Activated gamma-delta T cell (primary cell): ENCODE measurements around the gene PTPN14.

ENCODE experiments used
- DNase-seq: peaks from one replicate; lab custom pipeline; 2025; lab: John Stamatoyannopoulos, UW

Gene PTPN14

GRCh38 chr1:214429951-214430770, 121.2 kb downstream of the PTPN14 start:
- no peak for DNase-seq

GRCh38 chr1:214427871-214428277, 123.5 kb downstream of the PTPN14 start:
- no peak for DNase-seq

- no peak for DNase-seq
Measured at GRCh38 chr1:214426426-214426812, 125.0 kb downstream of the PTPN14 start.

GRCh38 chr1:214425716-214426425, 125.5 kb downstream of the PTPN14 start:
- no peak for DNase-seq

- DNase-seq: no peak
Measured at GRCh38 chr1:214425101-214425500, 126.3 kb downstream of the PTPN14 start.

GRCh38 chr1:214423045-214423444, 128.4 kb downstream of the PTPN14 start:
- DNase-seq: no peak

GRCh38 chr1:214422137-214422671, 129.2 kb downstream of the PTPN14 start:
- DNase-seq: no peak

GRCh38 chr1:214420833-214421232, 130.6 kb downstream of the PTPN14 start:
- DNase-seq: no peak

- no peak for DNase-seq
Measured at GRCh38 chr1:214420341-214420740, 131.1 kb downstream of the PTPN14 start.

GRCh38 chr1:214419650-214420049, 131.8 kb downstream of the PTPN14 start:
- DNase-seq: no peak

GRCh38 chr1:214418391-214418790, 133.0 kb downstream of the PTPN14 start:
- DNase-seq: no peak

GRCh38 chr1:214417545-214418210, 133.7 kb downstream of the PTPN14 start:
- DNase-seq: no peak

- DNase-seq: no peak
Measured at GRCh38 chr1:214416858-214417257, 134.5 kb downstream of the PTPN14 start.

GRCh38 chr1:214416417-214416816, 135.0 kb downstream of the PTPN14 start:
- DNase-seq: no peak

- no peak for DNase-seq
Measured at GRCh38 chr1:214415131-214415530, 136.3 kb downstream of the PTPN14 start.

GRCh38 chr1:214414691-214415090, 136.7 kb downstream of the PTPN14 start:
- DNase-seq: no peak

GRCh38 chr1:214413315-214413714, 138.1 kb downstream of the PTPN14 start:
- no peak for DNase-seq

GRCh38 chr1:214404571-214405213, 146.7 kb downstream of the PTPN14 start:
- DNase-seq: no peak

- no peak for DNase-seq
Measured at GRCh38 chr1:214404154-214404553, 147.2 kb downstream of the PTPN14 start.

- no peak for DNase-seq
Measured at GRCh38 chr1:214403431-214403830, 148.0 kb downstream of the PTPN14 start.

GRCh38 chr1:214402613-214403083, 148.8 kb downstream of the PTPN14 start:
- DNase-seq: no peak

- no peak for DNase-seq
Measured at GRCh38 chr1:214401666-214402065, 149.7 kb downstream of the PTPN14 start.
